IMR-90 (cell line): Measurements from ENCODE around the gene PAK4. TPM values are rescaled to one million over a fixed set of nuclear protein-coding genes. Genes with fewer than 3 reads are reported as not detected.

ENCODE experiments used
- ATAC-seq: fragments of 200-7000 bp; cut with Tn5 transposase; 2 replicates; pipeline ENCODE4 v1.9.1; 2020; ENCODE audit warnings: low read depth, mild to moderate bottlenecking, moderate library complexity
- BruUV-seq: library from RNA; stranded (reverse); fragments of 400-500 nt; replicated peaks from 2 replicates; lab custom pipeline; 2021; lab: Mats Ljungman, UMichigan
- CTCF ChIA-PET: fragments of 300-600 bp; formaldehyde crosslinking; extraction: SDS; loops from one replicate; lab custom pipeline; 2021; ENCODE audit warnings: antibody characterized with exemption; lab: Yijun Ruan, JAX
- POLR2A ChIA-PET: fragments of 300-600 bp; sonication (Branson Sonifier 250); formaldehyde crosslinking; loops from one replicate; lab custom pipeline; 2022; ENCODE audit warnings: antibody characterized with exemption; ENCODE audit not compliant: unreplicated experiment; lab: Charles Lee
- DNase-seq: peaks from one replicate; pipeline ENCODE4 v3.0.0; 2013
- H2AFZ ChIP-seq: replicated peaks from 2 replicates; pipeline ENCODE3; 2013; ENCODE audit warnings: low read length, mild to moderate bottlenecking; ENCODE audit not compliant: poor library complexity
- H2AK5ac ChIP-seq: 2 replicates; pipeline ENCODE4 v1.6.1; 2013; ENCODE audit warnings: low read depth, low read length, inconsistent platforms
- H2AK9ac ChIP-seq: replicated peaks from 2 replicates; pipeline ENCODE3; 2013; ENCODE audit warnings: mild to moderate bottlenecking, low read depth, low read length, moderate library complexity; ENCODE audit not compliant: poor library complexity
- H2BK120ac ChIP-seq: 2 replicates; pipeline ENCODE4 v1.6.1; 2013; ENCODE audit warnings: low read depth, low read length, inconsistent platforms
- H2BK15ac ChIP-seq: 3 replicates; pipeline ENCODE4 v1.6.1; 2013; ENCODE audit warnings: low read depth, low read length, inconsistent platforms
- H2BK20ac ChIP-seq: 2 replicates; pipeline ENCODE4 v1.6.1; 2013; ENCODE audit warnings: low read depth, mild to moderate bottlenecking, inconsistent platforms, low read length, moderate library complexity
- H2BK5ac ChIP-seq: 2 replicates; pipeline ENCODE4 v1.6.1; 2013; ENCODE audit warnings: mild to moderate bottlenecking, low read depth, low read length, inconsistent platforms; ENCODE audit not compliant: poor library complexity, severe bottlenecking
- H3K14ac ChIP-seq: replicated peaks from 2 replicates; pipeline ENCODE4 v1.6.1; 2013; ENCODE audit warnings: low read depth, low read length, inconsistent platforms
- H3K18ac ChIP-seq: 2 replicates; pipeline ENCODE4 v1.6.1; 2013; ENCODE audit warnings: low read depth, low read length, control low read depth
- H3K23ac ChIP-seq: 2 replicates; pipeline ENCODE4 v1.6.1; 2013; ENCODE audit warnings: low read depth, low read length, inconsistent platforms
- H3K27ac ChIP-seq: 2 replicates; pipeline ENCODE4 v1.5.1; 2013; ENCODE audit warnings: mild to moderate bottlenecking, control low read depth, low read length; ENCODE audit not compliant: insufficient read depth
- H3K27me3 ChIP-seq: 2 replicates; pipeline ENCODE4 v1.6.1; 2013; ENCODE audit warnings: low read length; ENCODE audit not compliant: control insufficient read depth, insufficient read depth
- H3K36me3 ChIP-seq: 2 replicates; pipeline ENCODE4 v1.6.1; 2013; ENCODE audit warnings: low read length, mixed read lengths; ENCODE audit not compliant: control insufficient read depth, insufficient read depth
- H3K4ac ChIP-seq: 2 replicates; pipeline ENCODE4 v1.6.1; 2013; ENCODE audit warnings: low read depth, low read length, inconsistent platforms
- H3K4me1 ChIP-seq: 2 replicates; pipeline ENCODE4 v1.6.1; 2013; ENCODE audit warnings: low read length, mixed read lengths; ENCODE audit not compliant: control insufficient read depth, insufficient read depth
- H3K4me2 ChIP-seq: 2 replicates; pipeline ENCODE4 v1.6.1; 2013; ENCODE audit warnings: low read depth, mild to moderate bottlenecking, control low read depth, low read length, moderate library complexity
- H3K4me3 ChIP-seq: 2 replicates; pipeline ENCODE4 v1.5.1; 2013; ENCODE audit warnings: low read depth, mild to moderate bottlenecking, control low read depth, low read length, moderate library complexity; ENCODE audit not compliant: insufficient read depth
- H3K56ac ChIP-seq: 2 replicates; pipeline ENCODE4 v1.6.1; 2013; ENCODE audit warnings: low read length, inconsistent platforms; ENCODE audit not compliant: insufficient read depth; ENCODE audit errors: extremely low read depth
- H3K79me1 ChIP-seq, 2 experiments: 2 replicates each; pipeline ENCODE4 v1.6.1; 2013; ENCODE audit warnings: low read length in 2 of 2, inconsistent platforms in 1 of 2, low read depth in 1 of 2
- H3K9ac ChIP-seq: 2 replicates; pipeline ENCODE4 v1.6.1; 2013; ENCODE audit warnings: low read depth, low read length, control low read depth
- H3K9me1 ChIP-seq: 2 replicates; pipeline ENCODE4 v1.6.1; 2013; ENCODE audit warnings: low read length, inconsistent platforms; ENCODE audit not compliant: insufficient read depth
- H3K9me3 ChIP-seq: 2 replicates; pipeline ENCODE4 v1.6.1; 2013; ENCODE audit warnings: low read length; ENCODE audit not compliant: control insufficient read depth, insufficient read depth
- H4K20me1 ChIP-seq: 2 replicates; pipeline ENCODE4 v1.6.1; 2013; ENCODE audit warnings: low read length, inconsistent platforms; ENCODE audit not compliant: insufficient read depth
- H4K5ac ChIP-seq: 2 replicates; pipeline ENCODE4 v1.6.1; 2013; ENCODE audit warnings: mild to moderate bottlenecking, low read depth, low read length, control low read depth
- H4K8ac ChIP-seq, 2 experiments: 2 replicates each; pipeline ENCODE4 v1.6.1; 2013; ENCODE audit warnings: low read depth in 2 of 2, low read length in 2 of 2, control low read depth in 1 of 2, inconsistent platforms in 1 of 2
- H4K91ac ChIP-seq: 2 replicates; pipeline ENCODE4 v1.6.1; 2013; ENCODE audit warnings: low read depth, low read length, inconsistent platforms; ENCODE audit not compliant: insufficient read depth
- CEBPB ChIP-seq: IDR thresholded peaks from 2 replicates; pipeline ENCODE4 v1.6.1; 2012; ENCODE audit warnings: low read depth, low read length, improper control_type of control experiment
- ELK1 ChIP-seq: fragments of 150-350 bp; IDR thresholded peaks from 2 replicates; pipeline ENCODE4 v1.6.1; 2016; ENCODE audit warnings: low read depth, mild to moderate bottlenecking, low read length, moderate library complexity, borderline replicate concordance
- FOS ChIP-seq: fragments of 150-350 bp; IDR thresholded peaks from 2 replicates; pipeline ENCODE4 v1.6.1; 2016; ENCODE audit warnings: low read depth, low read length
- WGBS, 2 experiments: methylation state at CpG; one replicate each; pipeline versions ENCODE4 v1.1.5 to v1.1.7; 2013; ENCODE audit warnings: missing lambda C conversion rate in 2 of 2; ENCODE audit not compliant: insufficient read length in 1 of 2; ENCODE audit errors: extremely low coverage in 2 of 2; 5-methylcytosine and 5-hydroxymethylcytosine counted together
- dilution Hi-C: fragments of 300-500 bp; cut with HindIII; formaldehyde crosslinking; loops from one replicate; pipeline ENCODE4 v1.14.3; 2018; ENCODE audit warnings: low sequenced_read_pairs; ENCODE audit not compliant: unreplicated experiment
- in situ Hi-C: fragments of 300-500 bp; cut with MboI; formaldehyde crosslinking; loops from 3 replicates; pipeline ENCODE4 v1.14.3; 2019; ENCODE audit warnings: low sequenced_read_pairs, inconsistent platforms, mixed read lengths
- intact Hi-C: fragments of 100-400 bp; cut with micrococcal nuclease; formaldehyde crosslinking; loops from 2 replicates; pipeline ENCODE4 v1.10.0; 2022
- polyA plus RNA-seq, 3 experiments: library from polyadenylated mRNA; depleted of rRNA; stranded (reverse); fragments of >200 nt; gene quantifications; 2 replicates each; pipeline ENCODE4 v1.2.3, GENCODE V29; 2012; ENCODE audit warnings: low replicate concordance in 1 of 3
- total RNA-seq: library from RNA; depleted of rRNA; stranded (reverse); fragments of >200 nt; gene quantifications from 2 replicates; pipeline ENCODE4 v1.2.3, GENCODE V29; 2012

PAK4 gene
- total and polyA plus RNA-seq, 2 of the 4 experiments (the other 2 are of a cell fraction): 2.0 to 27.2 TPM

- Histone ChIP-seq H3K14ac (no peak overlapping the region), H4K20me1 (peaks cover 52% of the 10 kb centered on the region), H2BK15ac (no peak overlapping the region), H3K4ac (peak overlapping the region; percentile 66), H3K56ac (no peak overlapping the region), H2BK5ac (no peak overlapping the region), H3K18ac (no peak overlapping the region), H3K4me3 (no peak overlapping the region), H3K27ac (no peak overlapping the region), H3K27me3 (no peaks in the 10 kb centered on the region), H3K36me3 (no peaks in the 10 kb centered on the region), H2AFZ (no peak overlapping the region), H2BK20ac (no peak overlapping the region), H4K8ac (no peak overlapping the region; a peak in 1 of 4 replicates), H3K9me1 (peaks cover 28% of the 10 kb centered on the region), H2AK9ac (peak overlapping the region; percentile 96), H3K4me2 (no peak overlapping the region), H3K79me1 (peaks cover 39 to 80% of the 10 kb centered on the region in 2 experiments), H2BK120ac (no peak overlapping the region), H3K23ac (no peak overlapping the region), H3K4me1 (peaks cover 21% of the 10 kb centered on the region), H4K5ac (no peak overlapping the region; the same call in 1 of the 2 replicates), H3K9ac (no peak overlapping the region), H3K9me3 (no peaks in the 10 kb centered on the region), H2AK5ac (no peak overlapping the region), H4K91ac (no peak overlapping the region; the same call in 1 of the 2 replicates)
- TF ChIP-seq CEBPB: no peak
- TF ChIP-seq ELK1: no peak
- TF ChIP-seq FOS: no peak
- no peak for ATAC-seq
- intact Hi-C loops: no loop called here
- 88% methylated on average over 6 of the region's 15 CpGs; no CpG with 5 or more reads in 1 of the 2 experiments for WGBS, 2 experiments
- no peak for DNase-seq
- dilution Hi-C loops: no loop called here
- ChIA-PET CTCF (no interaction called here), POLR2A (no interaction called here)
- BruUV-seq: no TSS peak
- in situ Hi-C loops: no loop called here
Measured at GRCh38 chr19:39155741-39156140, 30.2 kb downstream of the PAK4 start.
